ENCODE measurements around the gene TRIP12.
"Not testable (repeated sequence)": the region's sequence is repeated elsewhere in the genome, so short reads cannot be mapped to it uniquely, and the experiment has no call there.

TRIP12 gene

GRCh38 chr2:229768235-229768634 lies 153.6 kb downstream of the TRIP12 start:
- DNase-seq (ENCODE audit: low spot score): no peak

GRCh38 chr2:229765721-229766120 lies 156.1 kb downstream of the TRIP12 start:
- no peak for DNase-seq (ENCODE audit: low spot score)

GRCh38 chr2:229761663-229762062 lies 160.1 kb downstream of the TRIP12 start:
- no peak for DNase-seq (ENCODE audit: low spot score)

GRCh38 chr2:229757462-229757861 lies 164.3 kb downstream of the TRIP12 start:
- not testable (repeated sequence) for DNase-seq (ENCODE audit: low spot score)

GRCh38 chr2:229752970-229753729 lies 168.7 kb downstream of the TRIP12 start:
- DNase-seq (ENCODE audit: low spot score): no peak

- DNase-seq (ENCODE audit: low spot score): no peak
Measured at GRCh38 chr2:229749779-229750178, 172.0 kb downstream of the TRIP12 start.

GRCh38 chr2:229748950-229749349 lies 172.9 kb downstream of the TRIP12 start:
- no peak for DNase-seq (ENCODE audit: low spot score)

- DNase-seq (ENCODE audit: low spot score): not testable (repeated sequence)
Measured at GRCh38 chr2:229742691-229743090, 179.1 kb downstream of the TRIP12 start.

GRCh38 chr2:229740279-229740678 lies 181.5 kb downstream of the TRIP12 start:
- DNase-seq (ENCODE audit: low spot score): no peak

- DNase-seq (ENCODE audit: low spot score): no peak
Measured at GRCh38 chr2:229738024-229738625, 183.7 kb downstream of the TRIP12 start.

GRCh38 chr2:229734410-229734809 lies 187.4 kb downstream of the TRIP12 start:
- no peak for DNase-seq (ENCODE audit: low spot score)

- DNase-seq (ENCODE audit: low spot score): no peak
Measured at GRCh38 chr2:229733611-229734245, 188.1 kb downstream of the TRIP12 start.

- DNase-seq (ENCODE audit: low spot score): no peak
Measured at GRCh38 chr2:229732897-229733296, 188.9 kb downstream of the TRIP12 start.

GRCh38 chr2:229731916-229732315 lies 189.9 kb downstream of the TRIP12 start:
- DNase-seq (ENCODE audit: low spot score): no peak

GRCh38 chr2:229731363-229731762 lies 190.4 kb downstream of the TRIP12 start:
- no peak for DNase-seq (ENCODE audit: low spot score)

- DNase-seq (ENCODE audit: low spot score): no peak
Measured at GRCh38 chr2:229728370-229728769, 193.4 kb downstream of the TRIP12 start.

- DNase-seq (ENCODE audit: low spot score): no peak
Measured at GRCh38 chr2:229726643-229727042, 195.2 kb downstream of the TRIP12 start.

GRCh38 chr2:229725716-229726574 lies 195.9 kb downstream of the TRIP12 start:
- DNase-seq (ENCODE audit: low spot score): peak; percentile 52

- DNase-seq (ENCODE audit: low spot score): not testable (repeated sequence)
Measured at GRCh38 chr2:229723192-229723591, 198.6 kb downstream of the TRIP12 start.

GRCh38 chr2:229719926-229720647 lies 201.7 kb downstream of the TRIP12 start:
- no peak for DNase-seq (ENCODE audit: low spot score)

- DNase-seq (ENCODE audit: low spot score): no peak
Measured at GRCh38 chr2:229718057-229718456, 203.8 kb downstream of the TRIP12 start.
